GM10847 (cell line): ENCODE results near the gene TIMP1.

Experiments
- POLR2A ChIP-seq: IDR thresholded peaks from 2 replicates; pipeline ENCODE4 v1.6.1; 2011; ENCODE audit not compliant: insufficient read length; ENCODE audit errors: extremely low read depth

The TIMP1 gene

GRCh38 chrX:47634871-47635575, 52.8 kb downstream of the TIMP1 start:
- TF ChIP-seq POLR2A = no peak
